ENCODE data around the gene SVEP1. TPM values are rescaled to one million over a fixed set of nuclear protein-coding genes. Genes with fewer than 3 reads are reported as not detected.

The SVEP1 gene
- total RNA-seq, 1 donor from 2014 or later: 0.56 TPM

- TF ChIP-seq EZH2phosphoT487 (IDR thresholded peaks at IDR 0.05): no peak
- TF ChIP-seq EZH2 (IDR thresholded peaks at IDR 0.05): no peak
- no peak for TF ChIP-seq CTCF (IDR thresholded peaks at IDR 0.05)
- no peak for DNase-seq (ENCODE audit: low spot score)
- H3K4me1 ChIP-seq: no peaks in the 10 kb centered on the region
These were observed 133.4 kb downstream of the SVEP1 start for GRCh38 chr9:110446171-110446570.

GRCh38 chr9:110444911-110445310, 134.6 kb downstream of the SVEP1 start:
- Histone ChIP-seq H3F3A (ENCODE audit: low read depth) (no peaks in the 10 kb centered on the region), H3K36me3 (no peaks in the 10 kb centered on the region), H3K79me2 (ENCODE audit: low read depth) (no peaks in the 10 kb centered on the region), H3K27ac (no peak overlapping the region), H3K4me3 (no peak overlapping the region), H3K27me3 (no peaks in the 10 kb centered on the region), H2AFZ (replicated peaks) (no peak overlapping the region), H3K9me3 (ENCODE audit: low read depth) (no peaks in the 10 kb centered on the region), H4K20me1 (ENCODE audit: low read depth) (no peaks in the 10 kb centered on the region), H3K9ac (no peak overlapping the region), H3K4me2 (no peak overlapping the region), H3K4me1 (no peaks in the 10 kb centered on the region)
- H3K27ac Mint-ChIP-seq: no peak overlapping the region
- no peaks in the 10 kb centered on the region for H3K36me3 Mint-ChIP-seq
- TF ChIP-seq EZH2phosphoT487 (IDR thresholded peaks at IDR 0.05) (no peak), CTCF (IDR thresholded peaks at IDR 0.05) (no peak), EZH2 (IDR thresholded peaks at IDR 0.05) (no peak)
- H3K9me3 Mint-ChIP-seq: peaks cover 2% of the 10 kb centered on the region
- H3K27me3 Mint-ChIP-seq (ENCODE audit: insufficient read depth, low read depth): peaks cover 2% of the 10 kb centered on the region
- H3K4me3 Mint-ChIP-seq: no peak overlapping the region
- no peaks in the 10 kb centered on the region for H3K4me1 Mint-ChIP-seq
- DNase-seq (ENCODE audit: low spot score): no peak

More at GRCh38 chr9:110446171-110446570, 133.4 kb downstream of the SVEP1 start:
- Histone ChIP-seq H3K27ac (no peak overlapping the region), H3K79me2 (ENCODE audit: low read depth) (no peaks in the 10 kb centered on the region), H3K27me3 (no peaks in the 10 kb centered on the region), H3K9ac (no peak overlapping the region), H3K36me3 (no peaks in the 10 kb centered on the region), H4K20me1 (ENCODE audit: low read depth) (no peaks in the 10 kb centered on the region), H3K4me2 (no peak overlapping the region), H3K9me3 (ENCODE audit: low read depth) (no peaks in the 10 kb centered on the region), H2AFZ (replicated peaks) (no peak overlapping the region), H3K4me3 (no peak overlapping the region), H3F3A (ENCODE audit: low read depth) (no peaks in the 10 kb centered on the region)
- Mint-ChIP-seq H3K4me1 (no peaks in the 10 kb centered on the region), H3K27ac (no peak overlapping the region), H3K9me3 (peaks cover 2% of the 10 kb centered on the region), H3K27me3 (ENCODE audit: insufficient read depth, low read depth) (peaks cover 2% of the 10 kb centered on the region), H3K4me3 (no peak overlapping the region), H3K36me3 (no peaks in the 10 kb centered on the region)

DNA sequence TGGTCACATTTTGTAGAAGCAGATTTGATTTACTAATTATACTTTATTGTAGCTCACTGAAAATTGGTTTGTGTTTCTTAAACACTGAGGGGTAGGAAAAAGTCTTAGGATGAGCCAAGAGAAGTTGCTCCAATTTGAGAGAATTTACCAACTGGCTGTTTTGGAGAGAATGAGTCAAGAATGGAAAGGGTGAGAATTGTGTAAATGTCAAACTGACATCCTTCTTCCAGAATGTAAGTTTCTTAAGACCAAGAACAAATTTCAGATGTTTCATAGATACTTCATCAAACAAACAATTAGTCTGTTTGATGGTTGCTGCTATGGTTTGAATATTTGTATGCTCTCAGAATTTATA, 135.7 kb downstream of the SVEP1 start:
- no peak overlapping the region for H3K27ac Mint-ChIP-seq
- no peak for DNase-seq (ENCODE audit: low spot score)
- H3K27me3 Mint-ChIP-seq (ENCODE audit: insufficient read depth, low read depth): peaks cover 2% of the 10 kb centered on the region
- Histone ChIP-seq H3K9me3 (ENCODE audit: low read depth) (no peaks in the 10 kb centered on the region), H4K20me1 (ENCODE audit: low read depth) (no peaks in the 10 kb centered on the region), H3K36me3 (no peaks in the 10 kb centered on the region), H2AFZ (replicated peaks) (no peak overlapping the region), H3K4me2 (no peak overlapping the region), H3F3A (ENCODE audit: low read depth) (no peaks in the 10 kb centered on the region), H3K9ac (no peak overlapping the region), H3K79me2 (ENCODE audit: low read depth) (no peaks in the 10 kb centered on the region), H3K4me3 (no peak overlapping the region), H3K4me1 (no peaks in the 10 kb centered on the region), H3K27me3 (no peaks in the 10 kb centered on the region), H3K27ac (no peak overlapping the region)
- H3K36me3 Mint-ChIP-seq: no peaks in the 10 kb centered on the region
- H3K4me3 Mint-ChIP-seq: no peak overlapping the region
- H3K9me3 Mint-ChIP-seq: peaks cover 2% of the 10 kb centered on the region
- no peaks in the 10 kb centered on the region for H3K4me1 Mint-ChIP-seq
- no peak for TF ChIP-seq CTCF (IDR thresholded peaks at IDR 0.05)
- no peak for TF ChIP-seq EZH2phosphoT487 (IDR thresholded peaks at IDR 0.05)
- TF ChIP-seq EZH2 (IDR thresholded peaks at IDR 0.05): no peak

All from neural progenitor cell (in vitro differentiated cells).